LNCaP clone FGC (cell line): ENCODE data around the gene XRN2.
A peak's percentile ranks its signal among the peaks of the same experiment; 100 is the strongest.

ENCODE experiments used
- DNase-seq: peaks from one replicate; pipeline ENCODE4 v3.0.0-alpha.2; 2011; ENCODE audit warnings: low read depth
- H3K4me3 ChIP-seq: 2 replicates; pipeline ENCODE4 v1.5.1; 2011; ENCODE audit warnings: mild to moderate bottlenecking, low read depth, low read length, control low read depth
- CTCF ChIP-seq: IDR thresholded peaks from 2 replicates; pipeline ENCODE4 v1.5.1; 2012; ENCODE audit warnings: mild to moderate bottlenecking; ENCODE audit not compliant: control insufficient read depth, insufficient read depth; ENCODE audit errors: extremely low read depth

The XRN2 gene

DNA sequence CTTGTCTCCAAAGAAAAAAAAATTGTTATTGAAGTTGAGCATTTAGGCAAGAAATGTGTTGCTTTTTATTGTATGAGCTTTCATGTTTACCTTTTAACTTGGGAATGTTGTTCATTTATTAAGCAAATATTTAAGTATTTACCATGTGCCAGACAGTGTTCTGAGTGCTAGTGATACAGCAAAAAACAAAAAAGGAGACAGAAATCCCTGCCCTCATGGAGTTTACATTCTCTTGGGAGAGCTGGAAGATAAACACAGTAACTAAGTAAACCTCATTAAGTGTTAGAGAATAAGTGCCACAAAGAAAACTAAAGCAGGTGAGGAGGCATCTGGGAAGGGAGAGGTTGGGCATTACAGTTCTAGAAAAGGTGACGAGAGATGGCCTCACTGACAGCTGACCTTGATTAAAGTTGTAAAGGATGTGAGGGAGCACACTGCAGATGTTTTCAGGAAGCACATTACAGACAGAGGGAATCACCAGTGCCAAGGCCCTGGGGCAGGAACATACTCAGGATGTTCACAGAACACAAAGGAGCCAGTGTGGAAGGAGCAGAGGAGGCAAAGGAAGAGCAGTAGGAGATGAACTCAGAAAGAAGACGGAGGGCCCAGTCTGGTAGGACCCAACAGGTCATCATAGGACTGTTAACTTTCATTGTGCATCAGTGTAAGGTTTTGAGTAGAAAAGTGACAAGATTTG is 33.5 kb downstream of the XRN2 start:
- no peak for TF ChIP-seq CTCF

DNA sequence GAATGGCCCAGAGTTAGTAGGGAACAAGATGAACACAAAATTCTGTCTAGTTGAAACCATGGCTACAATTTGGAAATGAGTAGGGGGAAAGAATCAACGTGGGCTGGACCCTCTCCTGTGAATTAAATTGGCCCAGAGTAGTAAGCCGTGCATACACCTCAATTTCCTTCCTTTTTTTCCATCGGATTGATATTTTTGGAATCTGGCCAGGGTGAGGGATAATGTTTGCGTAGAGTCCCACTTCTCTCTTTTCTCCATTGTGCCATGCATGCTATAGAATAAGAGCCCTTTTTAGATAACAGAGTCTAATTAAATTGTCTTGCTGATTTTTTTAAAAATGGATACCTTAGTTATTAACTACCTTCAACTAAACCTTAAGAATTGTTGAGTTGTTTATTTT is 35.2 kb downstream of the XRN2 start:
- no peak overlapping the region for H3K4me3 ChIP-seq
- no peak for DNase-seq
- TF ChIP-seq CTCF, result no peak

More for the DNA sequence above, 33.5 kb downstream of the XRN2 start:
- peak; percentile 13 for DNase-seq
- no peak overlapping the region for H3K4me3 ChIP-seq

DNA sequence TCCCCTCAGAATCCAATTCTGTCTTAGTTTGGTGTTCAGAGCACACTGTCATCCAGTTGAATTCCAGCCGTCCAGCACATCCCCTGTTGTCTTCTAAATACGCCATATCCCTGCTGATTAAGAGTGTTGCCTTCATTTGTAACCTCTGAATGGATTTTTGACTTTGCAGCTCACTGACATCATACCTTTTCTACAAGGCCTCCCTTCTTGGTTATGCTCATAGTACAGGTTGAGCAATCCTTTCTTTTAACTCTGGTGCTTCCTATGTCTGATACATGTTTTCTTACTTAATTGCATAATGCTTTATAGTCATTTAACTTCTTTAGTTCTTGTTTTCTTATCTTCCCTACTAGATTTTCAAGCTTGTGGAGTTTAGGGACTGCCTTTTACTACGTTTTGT is 36.4 kb downstream of the XRN2 start:
- TF ChIP-seq CTCF, result no peak
- no peak for DNase-seq
- H3K4me3 ChIP-seq, result no peak overlapping the region

DNA sequence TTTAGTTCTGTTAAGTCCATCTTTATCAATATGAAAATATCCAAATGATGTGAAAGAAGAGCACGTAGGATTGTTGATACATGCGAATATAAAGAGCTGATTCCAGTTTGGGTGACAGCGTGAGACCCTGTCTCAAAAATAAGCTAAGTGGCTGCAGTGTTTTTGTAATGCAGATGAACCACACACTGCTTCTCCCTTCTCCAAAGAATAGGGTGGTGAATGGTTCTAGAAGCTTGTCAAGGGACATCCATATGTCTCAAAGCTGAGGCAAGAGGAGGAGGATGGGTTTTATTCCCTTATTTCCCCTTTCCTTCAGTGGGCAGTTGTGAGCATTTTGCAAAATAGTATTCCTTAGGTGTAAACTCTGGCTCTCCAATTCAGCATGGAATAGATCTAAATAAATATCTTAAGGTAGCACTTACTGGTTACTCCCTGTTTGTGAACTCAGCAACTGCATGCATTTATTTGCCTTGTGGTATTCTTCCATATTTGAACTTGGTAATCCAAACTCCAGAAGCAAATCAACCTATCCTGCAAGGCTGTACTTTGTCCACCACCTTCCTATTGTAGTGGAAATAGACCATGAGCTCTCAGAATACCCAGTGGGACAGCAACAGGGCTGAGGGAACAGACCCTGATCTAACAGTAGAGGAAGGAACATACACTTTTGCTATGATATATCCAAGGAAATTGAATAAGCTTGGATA is 38.0 kb downstream of the XRN2 start:
- no peak for TF ChIP-seq CTCF
- DNase-seq, result no peak
- H3K4me3 ChIP-seq, result no peak overlapping the region

DNA sequence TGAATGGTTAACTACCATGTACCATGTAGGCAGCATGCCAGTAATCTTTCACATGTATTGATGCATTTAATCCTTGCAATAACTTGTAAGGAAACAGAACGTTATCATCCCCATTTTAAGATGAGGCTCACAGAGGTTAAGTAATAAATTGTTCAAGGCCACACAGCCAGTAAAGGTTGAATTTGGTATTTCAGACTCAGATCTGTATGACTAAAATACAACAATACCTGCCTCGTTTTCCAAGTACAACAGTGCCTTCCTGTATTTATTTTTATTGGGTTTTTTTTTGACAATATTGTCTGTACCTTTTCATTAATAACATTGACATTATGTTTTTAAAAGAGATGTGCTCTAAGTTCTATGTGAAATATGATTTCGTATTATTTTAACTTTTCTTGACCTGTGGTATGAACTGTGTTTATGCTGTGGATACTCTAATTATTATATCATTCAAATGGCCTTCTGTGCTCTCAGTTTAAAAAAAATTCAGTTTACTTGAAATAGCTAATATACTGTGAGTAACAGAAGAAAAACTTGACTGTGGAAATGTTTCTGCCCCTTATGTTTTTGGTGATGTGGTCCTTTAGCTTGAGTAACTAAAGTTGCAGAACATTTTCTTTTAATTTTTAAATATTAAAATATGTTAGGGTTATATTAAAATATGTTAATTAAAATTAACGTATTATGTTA is 39.7 kb downstream of the XRN2 start:
- no peak overlapping the region for H3K4me3 ChIP-seq
- DNase-seq, result no peak
- TF ChIP-seq CTCF, result no peak

DNA sequence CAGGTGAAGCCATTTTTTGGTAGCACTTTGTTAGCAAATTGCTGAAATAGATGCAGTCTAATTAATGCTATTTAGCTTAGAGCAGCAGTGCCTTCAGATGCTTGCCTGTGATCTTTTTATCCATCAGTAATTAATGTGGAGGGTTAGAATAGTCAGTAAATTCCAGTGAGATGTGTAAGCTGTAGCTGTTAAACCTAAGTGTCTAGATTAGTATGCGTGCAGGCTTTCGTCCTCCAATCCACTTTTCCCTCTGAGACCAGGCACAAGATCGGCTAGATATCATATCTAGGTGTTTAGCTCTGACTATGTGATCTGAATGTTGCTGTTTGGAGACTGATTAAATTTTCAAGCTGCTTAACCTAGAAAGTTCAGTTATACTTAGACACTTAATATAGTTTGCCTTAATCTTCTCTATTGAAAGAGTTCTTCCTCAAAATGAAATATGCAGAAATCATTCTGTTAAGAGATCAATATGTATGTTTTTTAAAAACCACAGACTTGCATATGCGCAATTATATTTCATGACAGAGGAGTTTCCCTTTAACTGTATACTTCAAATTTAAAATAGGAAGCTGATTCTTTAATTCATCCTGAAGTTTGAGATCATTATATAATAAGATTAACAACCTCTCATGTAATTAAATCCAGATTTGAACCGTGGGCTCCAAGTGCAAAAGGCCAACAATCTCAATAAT is 41.2 kb downstream of the XRN2 start:
- no peak for DNase-seq

More for the DNA sequence above, 41.2 kb downstream of the XRN2 start:
- no peak overlapping the region for H3K4me3 ChIP-seq
- TF ChIP-seq CTCF, result no peak
